ENCODE data around the gene ADAMTS18. TPM values are rescaled to one million over a fixed set of nuclear protein-coding genes. Genes with fewer than 3 reads are reported as not detected.

Gene ADAMTS18
- total RNA-seq, 1 donor from 2014 or later, result 0.05 TPM

DNA sequence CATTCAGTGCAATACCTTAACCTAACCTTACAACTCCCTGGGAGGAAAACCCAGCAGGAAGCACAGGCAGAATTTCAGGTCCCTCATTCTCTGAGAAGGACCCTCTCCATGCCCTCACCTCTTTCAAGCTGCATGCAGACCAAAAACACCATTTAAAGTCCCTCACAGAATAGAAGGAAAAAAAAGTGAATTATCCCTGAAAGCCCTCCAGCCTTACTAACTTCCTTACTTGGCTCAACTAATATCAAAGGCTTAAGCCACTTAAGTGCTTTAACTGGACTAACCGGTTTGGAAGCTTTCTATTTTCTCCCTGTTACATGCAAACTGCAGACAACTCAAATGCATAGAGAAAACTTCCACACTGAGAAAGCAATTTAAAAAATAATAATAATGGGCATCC is 60.5 kb downstream of the ADAMTS18 start:
- DNase-seq (ENCODE audit: low spot score), result no peak
- Mint-ChIP-seq H3K27me3 (ENCODE audit: insufficient read depth) (peaks cover 7% of the 10 kb centered on the region), H3K27ac (no peak overlapping the region), H3K9me3 (no peaks in the 10 kb centered on the region), H3K4me3 (no peak overlapping the region), H3K4me1 (ENCODE audit: low read depth) (no peaks in the 10 kb centered on the region), H3K36me3 (ENCODE audit: low read depth) (no peaks in the 10 kb centered on the region)
- intact Hi-C loops (cut with micrococcal nuclease), result no loop called here

DNA sequence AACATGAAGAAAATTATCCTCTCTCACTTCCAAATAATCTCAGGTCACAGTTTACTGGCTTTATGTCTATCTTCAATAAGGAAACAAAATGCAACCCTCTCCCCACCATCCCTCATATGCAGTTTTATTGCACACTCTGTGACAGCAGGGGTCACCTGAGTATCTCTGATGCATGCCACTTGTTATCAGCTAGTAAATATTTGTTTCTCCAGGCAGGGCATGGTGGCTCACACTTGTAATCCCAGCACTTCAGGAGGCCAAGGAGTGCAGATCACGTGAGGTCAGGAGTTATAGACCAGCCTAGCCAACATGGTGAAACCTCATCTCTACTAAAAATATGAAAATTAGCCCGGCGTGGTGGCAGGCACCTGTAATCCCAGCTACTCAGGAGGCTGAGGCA is 61.1 kb downstream of the ADAMTS18 start:
- H3K27ac Mint-ChIP-seq, result no peak overlapping the region

DNA sequence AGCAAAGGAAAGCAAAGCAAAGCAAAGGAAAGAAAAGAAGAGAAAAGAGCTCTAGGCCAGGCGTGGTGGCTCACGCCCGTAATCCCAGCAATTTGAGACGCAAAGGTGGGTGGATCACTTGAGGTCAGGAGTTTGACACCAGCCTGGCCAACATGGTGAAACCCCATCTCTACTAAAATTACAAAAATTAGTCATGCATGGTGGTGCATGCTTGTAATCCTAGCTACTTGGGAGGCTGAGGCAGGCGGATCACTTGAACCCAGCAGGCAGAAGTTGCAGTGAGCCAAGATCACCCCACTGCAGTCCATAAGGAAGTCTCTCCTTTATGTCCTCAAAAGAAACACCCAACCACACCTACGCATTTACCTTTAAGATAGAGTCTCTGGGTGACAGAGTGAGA is 70.1 kb downstream of the ADAMTS18 start:
- Mint-ChIP-seq H3K27ac (no peak overlapping the region), H3K4me1 (ENCODE audit: low read depth) (no peaks in the 10 kb centered on the region), H3K4me3 (no peak overlapping the region), H3K9me3 (no peaks in the 10 kb centered on the region), H3K36me3 (ENCODE audit: low read depth) (no peaks in the 10 kb centered on the region), H3K27me3 (ENCODE audit: insufficient read depth) (peaks cover 3% of the 10 kb centered on the region)
- no peak for DNase-seq (ENCODE audit: low spot score)
- intact Hi-C loops (cut with micrococcal nuclease), result no loop called here

More for the DNA sequence above, 61.1 kb downstream of the ADAMTS18 start:
- no peaks in the 10 kb centered on the region for H3K4me1 Mint-ChIP-seq (ENCODE audit: low read depth)
- no peaks in the 10 kb centered on the region for H3K9me3 Mint-ChIP-seq
- no peaks in the 10 kb centered on the region for H3K36me3 Mint-ChIP-seq (ENCODE audit: low read depth)
- intact Hi-C loops (cut with micrococcal nuclease), result no loop called here
- H3K4me3 Mint-ChIP-seq, result no peak overlapping the region
- no peak for DNase-seq (ENCODE audit: low spot score)
- H3K27me3 Mint-ChIP-seq (ENCODE audit: insufficient read depth), result peaks cover 7% of the 10 kb centered on the region

DNA sequence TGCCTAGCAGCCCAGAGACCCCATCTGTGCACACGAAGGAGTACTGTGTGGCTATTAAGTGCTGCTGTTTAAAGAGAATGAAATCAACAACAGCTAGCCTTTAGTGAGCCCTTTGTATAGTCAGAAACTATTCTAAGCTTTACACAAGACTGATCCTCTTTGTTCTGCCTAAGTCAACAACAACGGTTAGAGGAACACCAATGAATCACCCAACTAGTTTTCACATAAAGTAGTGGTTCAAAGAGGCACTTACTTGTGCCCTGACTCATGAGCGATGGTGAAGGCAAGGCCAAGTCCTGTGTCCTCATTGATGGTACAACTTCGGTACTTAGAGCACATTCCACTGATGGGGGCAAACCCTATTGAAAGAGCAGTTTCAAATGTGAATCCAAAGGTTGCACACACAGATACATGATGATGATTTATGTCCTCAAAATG is 75.8 kb downstream of the ADAMTS18 start:
- no peak overlapping the region for H3K27ac Mint-ChIP-seq
- peaks cover 2% of the 10 kb centered on the region for H3K27me3 Mint-ChIP-seq (ENCODE audit: insufficient read depth)
- H3K4me1 Mint-ChIP-seq (ENCODE audit: low read depth), result no peaks in the 10 kb centered on the region
- H3K9me3 Mint-ChIP-seq, result no peaks in the 10 kb centered on the region
- DNase-seq (ENCODE audit: low spot score), result no peak
- intact Hi-C loops (cut with micrococcal nuclease), result no loop called here
- no peaks in the 10 kb centered on the region for H3K36me3 Mint-ChIP-seq (ENCODE audit: low read depth)
- no peak overlapping the region for H3K4me3 Mint-ChIP-seq

DNA sequence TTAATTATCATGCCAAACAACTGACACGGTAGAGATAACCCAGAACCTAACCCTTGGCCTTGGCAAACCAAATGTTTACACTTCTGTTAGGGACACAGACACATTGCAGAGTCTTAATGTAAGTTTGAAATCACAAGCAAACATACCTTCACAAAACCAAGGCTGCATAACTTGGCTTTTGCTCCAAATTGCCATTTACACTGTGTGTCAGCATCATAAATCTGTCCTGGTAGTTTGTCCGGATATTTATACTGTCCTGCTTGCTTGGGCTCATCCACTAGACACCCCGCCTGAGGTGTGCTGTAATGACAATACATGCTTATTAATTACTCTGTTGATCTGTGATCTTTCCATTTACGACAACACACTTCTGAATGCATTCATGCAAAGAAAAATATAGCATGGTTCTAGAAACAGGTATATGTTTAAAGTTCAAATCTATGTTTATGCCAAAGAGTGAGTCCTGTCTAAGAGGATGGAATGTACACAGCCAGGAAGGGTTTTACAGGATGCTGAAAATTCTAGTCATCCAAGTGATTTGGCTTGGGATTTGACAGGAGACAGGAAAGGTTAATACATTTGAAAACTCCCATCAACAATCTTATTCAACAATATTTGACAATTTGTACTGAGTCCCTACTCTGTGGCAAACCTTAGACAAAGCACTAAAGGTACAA is 81.1 kb downstream of the ADAMTS18 start:
- no peak for DNase-seq (ENCODE audit: low spot score)
- Mint-ChIP-seq H3K4me3 (no peak overlapping the region), H3K4me1 (ENCODE audit: low read depth) (no peaks in the 10 kb centered on the region), H3K27me3 (ENCODE audit: insufficient read depth) (peaks cover 7% of the 10 kb centered on the region), H3K27ac (no peak overlapping the region), H3K36me3 (ENCODE audit: low read depth) (no peaks in the 10 kb centered on the region), H3K9me3 (no peaks in the 10 kb centered on the region)
- intact Hi-C loops (cut with micrococcal nuclease), result no loop called here

DNA sequence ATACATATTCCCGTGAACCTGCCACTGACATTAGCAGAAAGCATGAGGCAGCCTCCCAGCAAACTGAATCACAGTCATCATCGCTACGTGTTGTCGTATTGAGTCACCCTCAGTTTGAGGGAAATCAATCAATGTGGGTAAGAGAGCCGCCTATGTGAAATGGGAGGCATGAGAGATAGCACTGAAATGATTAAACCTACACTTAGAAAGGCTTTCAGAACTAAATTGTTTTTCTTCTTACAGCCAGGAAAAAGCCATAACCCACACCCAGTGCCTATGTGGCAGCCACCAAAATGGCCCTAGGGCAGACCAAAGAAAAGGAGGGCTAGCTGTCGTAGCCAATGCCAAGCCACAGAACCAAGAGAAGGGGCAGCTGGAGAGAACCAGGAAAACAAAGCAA is 90.5 kb downstream of the ADAMTS18 start:
- DNase-seq (ENCODE audit: low spot score), result no peak
- H3K36me3 Mint-ChIP-seq (ENCODE audit: low read depth), result no peaks in the 10 kb centered on the region
- peaks cover 5% of the 10 kb centered on the region for H3K9me3 Mint-ChIP-seq
- no peak overlapping the region for H3K4me3 Mint-ChIP-seq
- intact Hi-C loops (cut with micrococcal nuclease), result no loop called here
- H3K4me1 Mint-ChIP-seq (ENCODE audit: low read depth), result no peaks in the 10 kb centered on the region
- no peak overlapping the region for H3K27ac Mint-ChIP-seq
- peaks cover 9% of the 10 kb centered on the region for H3K27me3 Mint-ChIP-seq (ENCODE audit: insufficient read depth)

DNA sequence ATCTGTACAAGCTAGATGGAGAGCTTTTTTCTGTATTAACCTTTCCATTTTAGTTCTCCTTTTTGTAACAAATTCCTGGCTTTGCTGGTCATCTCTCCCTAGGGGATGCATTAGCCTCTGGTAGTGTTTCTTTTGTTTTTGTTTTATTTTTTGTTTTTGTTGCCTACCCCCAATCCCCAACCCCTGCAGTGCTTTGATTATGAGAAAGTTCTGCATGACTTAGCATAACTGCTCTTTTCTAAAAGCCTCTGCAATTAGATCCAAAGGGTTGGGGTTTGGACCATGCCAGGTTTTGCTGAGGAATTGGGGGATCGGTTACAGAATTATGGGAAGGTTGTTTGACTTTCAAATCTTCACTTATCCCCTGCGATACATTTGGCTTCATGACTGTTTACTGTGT is 98.2 kb downstream of the ADAMTS18 start:
- intact Hi-C loops (cut with micrococcal nuclease), result no loop called here
- H3K4me3 Mint-ChIP-seq, result no peak overlapping the region
- no peak for DNase-seq (ENCODE audit: low spot score)
- no peaks in the 10 kb centered on the region for H3K4me1 Mint-ChIP-seq (ENCODE audit: low read depth)
- H3K27ac Mint-ChIP-seq, result no peak overlapping the region
- no peaks in the 10 kb centered on the region for H3K27me3 Mint-ChIP-seq (ENCODE audit: insufficient read depth)
- H3K9me3 Mint-ChIP-seq, result no peaks in the 10 kb centered on the region
- no peaks in the 10 kb centered on the region for H3K36me3 Mint-ChIP-seq (ENCODE audit: low read depth)

DNA sequence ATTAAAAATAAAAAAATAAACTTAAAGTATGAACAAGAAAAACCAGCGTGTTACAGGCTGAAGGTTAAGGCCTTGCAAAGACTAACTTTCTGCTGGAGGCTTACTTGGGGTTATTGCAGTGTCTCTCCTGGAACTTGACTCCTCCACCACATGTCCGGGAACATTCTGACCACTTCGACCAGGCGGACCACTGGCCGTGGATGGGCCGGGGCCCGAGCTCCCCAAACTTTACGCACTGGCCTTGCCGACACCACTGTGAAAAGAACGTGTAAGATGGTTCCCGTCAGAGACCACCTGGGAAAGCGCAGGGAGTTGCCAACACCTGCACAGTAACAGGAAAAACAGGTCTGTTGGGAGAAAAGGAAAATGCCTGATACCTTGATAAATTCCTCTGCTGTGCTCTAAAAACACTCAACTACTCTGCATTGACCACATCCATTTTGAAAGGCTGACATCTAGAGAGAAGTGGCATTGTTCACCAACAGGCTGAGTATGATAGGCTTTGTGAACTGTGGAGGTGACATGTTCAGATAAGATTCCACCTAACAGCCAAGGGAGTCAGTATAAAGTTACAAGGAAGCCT is 99.1 kb downstream of the ADAMTS18 start:
- H3K27me3 Mint-ChIP-seq (ENCODE audit: insufficient read depth), result no peaks in the 10 kb centered on the region
- no peak overlapping the region for H3K4me3 Mint-ChIP-seq
- peaks cover 2% of the 10 kb centered on the region for H3K4me1 Mint-ChIP-seq (ENCODE audit: low read depth)
- H3K36me3 Mint-ChIP-seq (ENCODE audit: low read depth), result no peaks in the 10 kb centered on the region
- intact Hi-C loops (cut with micrococcal nuclease), result no loop called here
- DNase-seq (ENCODE audit: low spot score), result no peak
- H3K27ac Mint-ChIP-seq, result no peak overlapping the region
- no peaks in the 10 kb centered on the region for H3K9me3 Mint-ChIP-seq

DNA sequence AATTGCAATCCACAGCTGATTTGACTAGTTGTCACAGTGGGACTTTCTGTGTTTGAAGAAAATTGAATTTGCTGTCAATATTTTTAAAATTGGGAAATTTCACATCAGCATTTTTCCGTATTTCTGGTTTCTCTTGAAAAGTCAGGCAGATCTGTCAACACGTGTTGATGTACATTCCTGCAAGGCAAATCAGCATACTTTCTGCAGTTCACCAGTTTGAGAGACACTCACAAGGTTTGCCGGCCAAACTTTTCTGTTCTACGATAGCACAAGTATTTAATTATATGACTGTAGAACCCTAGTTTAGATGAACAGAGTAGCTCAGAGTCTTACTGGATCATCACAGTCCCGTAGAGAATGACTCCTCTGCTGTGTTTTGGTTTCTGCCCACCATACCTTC is 102.0 kb downstream of the ADAMTS18 start:
- intact Hi-C loops (cut with micrococcal nuclease), result no loop called here
- no peak for DNase-seq (ENCODE audit: low spot score)
- H3K9me3 Mint-ChIP-seq, result no peaks in the 10 kb centered on the region
- no peak overlapping the region for H3K4me3 Mint-ChIP-seq
- no peaks in the 10 kb centered on the region for H3K36me3 Mint-ChIP-seq (ENCODE audit: low read depth)
- no peaks in the 10 kb centered on the region for H3K27me3 Mint-ChIP-seq (ENCODE audit: insufficient read depth)
- no peak overlapping the region for H3K27ac Mint-ChIP-seq
- peaks cover 21% of the 10 kb centered on the region for H3K4me1 Mint-ChIP-seq (ENCODE audit: low read depth)

DNA sequence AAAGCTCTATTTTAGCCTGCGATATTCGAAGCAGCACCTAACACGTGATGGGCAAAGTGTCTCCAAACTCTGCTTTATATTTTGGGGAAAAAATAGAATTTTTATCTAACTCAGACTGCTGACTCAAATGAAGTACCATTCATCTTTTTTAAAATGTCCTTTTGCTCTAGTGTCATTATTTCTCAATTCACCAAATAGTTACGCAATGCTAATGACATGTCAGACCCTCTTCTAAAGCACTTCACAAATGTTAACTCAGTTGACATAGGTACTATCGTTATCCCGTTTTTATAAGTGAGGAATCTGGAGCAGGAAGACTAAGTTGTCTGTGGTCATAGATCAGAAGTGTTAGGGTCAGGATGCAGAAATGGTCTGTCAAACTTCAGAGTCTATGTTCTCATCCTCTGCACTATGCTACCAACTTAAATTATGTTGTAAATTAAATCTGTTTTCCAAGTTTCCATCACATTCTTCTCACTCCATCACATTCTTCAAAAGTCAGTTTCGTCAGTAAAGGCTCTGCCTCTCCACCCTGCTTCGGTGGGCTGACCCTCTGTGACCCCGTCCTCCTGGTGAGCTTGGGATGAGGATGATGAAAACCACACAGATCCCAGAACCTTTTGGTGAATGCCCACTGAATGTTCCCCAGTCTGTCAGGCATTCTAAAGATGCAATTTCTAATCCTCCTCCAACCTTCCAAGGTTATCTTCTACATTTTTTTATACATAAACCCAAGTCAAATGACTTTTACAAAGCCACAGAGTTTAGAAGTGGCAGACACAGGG is 102.8 kb downstream of the ADAMTS18 start:
- intact Hi-C loops (cut with micrococcal nuclease), result no loop called here
- Mint-ChIP-seq H3K4me3 (no peak overlapping the region), H3K4me1 (ENCODE audit: low read depth) (peaks cover 25% of the 10 kb centered on the region), H3K27ac (no peak overlapping the region), H3K27me3 (ENCODE audit: insufficient read depth) (no peaks in the 10 kb centered on the region), H3K9me3 (no peaks in the 10 kb centered on the region), H3K36me3 (ENCODE audit: low read depth) (no peaks in the 10 kb centered on the region)
- no peak for DNase-seq (ENCODE audit: low spot score)

DNA sequence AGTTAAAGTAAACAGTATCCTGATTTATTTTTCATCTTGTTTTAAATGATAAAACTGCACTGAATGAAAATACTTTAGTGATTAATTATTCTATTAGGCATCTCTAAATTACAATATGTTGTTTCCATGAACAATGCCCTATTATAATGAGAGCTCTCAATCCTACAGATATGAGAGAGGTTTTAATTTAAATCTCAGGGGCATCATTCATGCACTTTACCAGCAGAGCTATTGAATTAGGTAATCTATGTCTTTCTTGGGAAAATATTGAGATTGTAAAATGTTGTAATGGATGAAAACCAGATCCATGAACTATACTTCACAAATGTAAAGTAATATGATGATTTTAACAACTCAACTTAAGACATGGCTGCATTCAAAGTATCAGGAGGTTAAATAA is 103.8 kb downstream of the ADAMTS18 start:
- Mint-ChIP-seq H3K27ac (no peak overlapping the region), H3K36me3 (ENCODE audit: low read depth) (no peaks in the 10 kb centered on the region), H3K4me3 (no peak overlapping the region), H3K27me3 (ENCODE audit: insufficient read depth) (no peaks in the 10 kb centered on the region), H3K9me3 (no peaks in the 10 kb centered on the region), H3K4me1 (ENCODE audit: low read depth) (peaks cover 25% of the 10 kb centered on the region)
- no peak for DNase-seq (ENCODE audit: low spot score)
- intact Hi-C loops (cut with micrococcal nuclease), result no loop called here

DNA sequence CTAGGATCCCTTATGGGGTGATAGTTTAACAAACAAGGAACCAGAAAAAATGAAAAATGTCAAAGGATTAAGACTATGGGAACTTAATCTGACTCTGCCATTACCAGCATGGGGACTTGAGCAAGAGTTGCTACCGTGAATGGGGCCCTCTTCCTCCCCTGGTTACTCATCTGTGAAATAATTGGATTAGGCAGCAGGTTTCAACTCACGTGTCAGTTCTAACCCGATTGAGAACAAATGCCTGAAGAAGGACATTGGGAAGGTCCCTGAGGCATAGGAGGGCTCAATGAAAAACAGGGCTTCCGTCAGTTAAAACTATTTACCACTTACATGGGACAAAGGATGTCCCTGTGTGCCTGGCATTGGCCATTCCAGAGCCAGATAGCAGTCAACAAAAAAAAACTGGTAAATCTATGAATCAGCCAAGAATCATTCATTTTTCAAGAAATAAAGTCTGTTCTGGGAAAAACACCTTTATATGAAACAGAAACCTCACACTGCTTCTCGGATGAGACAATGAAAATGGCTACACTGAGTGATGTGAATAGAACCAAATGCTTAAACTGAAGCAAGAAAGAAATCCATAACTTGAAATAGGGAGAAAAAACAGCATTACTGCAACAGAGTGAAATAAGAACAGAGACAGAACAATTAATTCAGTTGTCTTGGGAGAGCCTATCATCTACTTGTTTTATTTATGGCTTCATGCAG is 104.3 kb downstream of the ADAMTS18 start:
- no peaks in the 10 kb centered on the region for H3K9me3 Mint-ChIP-seq
- no peaks in the 10 kb centered on the region for H3K27me3 Mint-ChIP-seq (ENCODE audit: insufficient read depth)
- peak overlapping the region; percentile 49 for H3K27ac Mint-ChIP-seq
- no peaks in the 10 kb centered on the region for H3K36me3 Mint-ChIP-seq (ENCODE audit: low read depth)
- no peak overlapping the region for H3K4me3 Mint-ChIP-seq
- intact Hi-C loops (cut with micrococcal nuclease), result loop anchor here (1.0 kb wide), 1 partner anchor 22 kb away; no protein-coding TSS in a partner anchor
- H3K4me1 Mint-ChIP-seq (ENCODE audit: low read depth), result peaks cover 25% of the 10 kb centered on the region
- DNase-seq (ENCODE audit: low spot score), result no peak

DNA sequence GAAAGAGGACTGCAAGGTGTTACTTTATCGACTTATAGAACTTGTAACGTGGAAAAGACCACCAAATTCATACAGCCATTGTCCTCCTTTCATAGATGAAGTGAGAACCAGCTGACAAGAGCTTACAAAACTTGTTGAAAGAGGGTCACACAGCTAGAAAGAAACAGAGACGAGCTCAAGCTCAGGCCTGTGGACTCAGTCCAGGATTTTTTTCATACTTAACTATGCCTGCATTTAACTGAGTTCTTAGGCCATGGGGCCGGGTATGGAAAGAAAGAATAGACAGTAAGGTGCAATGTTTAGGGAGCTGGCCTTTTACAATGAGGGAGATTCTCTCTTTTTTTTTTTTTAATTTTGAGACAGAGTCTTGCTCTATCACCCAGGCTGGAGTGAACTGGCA is 106.1 kb downstream of the ADAMTS18 start:
- Mint-ChIP-seq H3K27me3 (ENCODE audit: insufficient read depth) (no peaks in the 10 kb centered on the region), H3K9me3 (no peaks in the 10 kb centered on the region), H3K27ac (no peak overlapping the region), H3K36me3 (ENCODE audit: low read depth) (no peaks in the 10 kb centered on the region), H3K4me1 (ENCODE audit: low read depth) (peaks cover 35% of the 10 kb centered on the region), H3K4me3 (no peak overlapping the region)
- no peak for DNase-seq (ENCODE audit: low spot score)
- intact Hi-C loops (cut with micrococcal nuclease), result no loop called here

All from activated T-helper 1 cell treated with anti-CD3 and anti-CD28 coated beads, Interleukin-12 subunit alpha, Interleukin-12 subunit beta, Interleukin-2, Interleukin-4 antibody, amounts not matched to agents 30 ng/mL and 10 ng/mL and 1 ng/mL, durations not matched to agents 14 hours and 24 hours and 36 hours (primary cell).